Measurements from ENCODE around the gene COL16A1. TPM values are rescaled to one million over a fixed set of nuclear protein-coding genes. Genes with fewer than 3 reads are reported as not detected.
A peak's percentile ranks its signal among the peaks of the same experiment; 100 is the strongest.
"Not testable (repeated sequence)": the region's sequence is repeated elsewhere in the genome, so short reads cannot be mapped to it uniquely, and the experiment has no call there.

COL16A1 gene
- polyA plus RNA-seq, 3 donors = 50.2 to 59.0 (median 56.5) TPM

DNA sequence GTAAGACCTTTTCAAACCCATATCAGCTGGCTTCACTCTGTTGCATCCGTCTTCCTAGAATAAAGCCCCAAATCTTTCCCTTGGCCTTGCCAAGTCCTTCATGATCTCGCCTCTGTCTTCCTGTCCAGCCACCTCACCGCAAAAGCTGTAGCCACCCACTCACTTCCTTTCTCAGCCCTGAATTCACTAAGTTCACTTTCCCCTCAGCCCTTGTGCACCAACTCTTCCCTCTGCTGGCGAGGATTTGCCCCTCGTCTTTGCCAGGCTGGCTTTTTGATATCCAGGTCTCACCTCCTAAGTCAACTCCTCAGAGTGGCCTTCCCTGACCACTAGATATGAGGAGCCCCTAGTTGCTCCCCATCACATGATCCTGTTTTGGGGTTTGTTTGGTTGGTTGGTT is 3.9 kb upstream of the COL16A1 start:
- DNase-seq = no peak

- DNase-seq = not testable (repeated sequence)
These were observed 3.3 kb upstream of the COL16A1 start for GRCh38 chr1:31707059-31707600.

GRCh38 chr1:31706384-31707058 is 2.7 kb upstream of the COL16A1 start:
- no peak for DNase-seq

GRCh38 chr1:31705080-31705866 is 1.5 kb upstream of the COL16A1 start:
- peak; percentile 56 for DNase-seq

- peak; percentile 28 for DNase-seq
These were observed 658 bp upstream of the COL16A1 start for GRCh38 chr1:31704271-31705079.

DNA sequence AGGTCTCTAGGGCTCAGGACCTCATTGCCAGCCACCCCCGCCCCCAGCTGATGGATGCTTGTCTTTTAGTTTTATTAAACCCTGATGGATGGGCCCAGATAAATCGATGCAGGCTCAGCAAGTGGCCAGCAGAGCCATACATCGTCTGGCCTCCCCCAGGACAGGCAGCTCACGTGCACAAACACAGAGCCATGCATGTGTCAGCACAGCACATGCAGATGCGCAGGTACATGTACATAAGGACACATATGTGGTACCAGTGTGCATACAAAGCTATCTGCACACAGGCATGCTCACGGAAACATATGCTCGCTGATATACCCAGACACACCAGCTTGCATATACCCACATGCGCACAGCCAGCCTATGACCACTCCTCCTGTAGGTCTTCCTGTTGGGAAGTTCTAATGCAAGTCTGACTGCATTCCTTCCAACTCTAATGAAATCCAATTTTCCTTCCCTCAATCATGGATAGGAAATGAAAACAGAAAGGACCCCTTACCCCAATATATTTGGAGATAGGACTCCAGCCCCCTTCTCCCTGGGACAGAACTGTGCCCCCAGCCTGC is 897 bp downstream of the COL16A1 start:
- no peak for DNase-seq

- DNase-seq = peak; percentile 62
These were observed 2.6 kb downstream of the COL16A1 start for GRCh38 chr1:31701091-31701736.

DNA sequence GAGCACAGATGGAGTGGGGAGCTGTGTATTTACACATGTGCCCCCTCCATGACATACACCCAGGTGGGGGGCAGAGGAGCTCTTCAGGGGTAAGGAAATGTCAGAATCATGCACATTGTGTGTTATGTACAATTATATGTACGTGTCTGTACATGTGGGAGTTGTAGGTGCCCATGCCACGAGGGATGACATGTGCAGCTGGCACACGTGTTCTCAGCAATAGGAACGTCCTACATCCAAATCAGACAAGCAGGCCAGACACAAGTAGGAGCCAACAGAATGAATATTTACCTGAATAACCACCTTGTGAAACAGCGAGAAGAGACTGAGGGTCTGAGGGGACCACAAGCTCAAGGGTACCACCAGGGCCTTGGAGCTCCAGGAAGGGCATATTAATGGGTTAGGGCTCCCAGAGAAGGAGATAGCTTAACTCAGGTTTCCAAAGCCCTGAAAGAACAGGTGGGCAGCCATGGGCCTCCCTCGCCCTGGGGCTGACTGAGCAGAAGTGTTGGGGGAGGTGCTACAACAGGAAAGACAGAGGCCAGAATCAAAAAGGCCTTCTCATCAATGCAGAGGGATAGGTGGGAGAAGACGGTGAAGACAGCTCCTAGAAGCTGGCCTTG is 3.2 kb downstream of the COL16A1 start:
- DNase-seq = no peak

DNA sequence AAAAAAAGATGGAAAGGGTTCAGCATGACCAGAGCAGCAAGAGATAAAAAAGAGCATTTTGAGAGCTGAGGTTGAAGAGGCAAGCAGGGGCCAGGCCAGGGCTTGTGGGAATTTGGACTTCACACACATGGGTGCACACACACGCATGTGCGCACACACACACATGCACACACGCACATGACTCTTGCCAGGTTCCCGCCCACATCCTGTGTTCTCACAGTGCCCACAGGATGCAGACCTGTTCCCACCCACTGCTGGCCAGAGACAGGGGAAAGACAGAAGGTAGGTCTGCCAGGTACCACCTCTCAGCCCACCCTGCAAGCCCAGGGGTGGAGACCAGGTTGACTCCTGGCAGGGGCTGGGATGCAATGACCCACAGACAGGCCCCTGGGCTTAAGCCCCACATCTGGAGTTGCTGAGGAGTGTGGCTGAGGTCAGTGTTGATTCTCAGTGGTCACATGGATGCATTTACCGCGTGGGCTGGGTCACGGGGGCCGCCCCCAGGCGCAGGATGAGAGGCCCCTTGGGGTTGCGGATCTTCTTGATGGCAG is 4.4 kb downstream of the COL16A1 start:
- DNase-seq = no peak

DNA sequence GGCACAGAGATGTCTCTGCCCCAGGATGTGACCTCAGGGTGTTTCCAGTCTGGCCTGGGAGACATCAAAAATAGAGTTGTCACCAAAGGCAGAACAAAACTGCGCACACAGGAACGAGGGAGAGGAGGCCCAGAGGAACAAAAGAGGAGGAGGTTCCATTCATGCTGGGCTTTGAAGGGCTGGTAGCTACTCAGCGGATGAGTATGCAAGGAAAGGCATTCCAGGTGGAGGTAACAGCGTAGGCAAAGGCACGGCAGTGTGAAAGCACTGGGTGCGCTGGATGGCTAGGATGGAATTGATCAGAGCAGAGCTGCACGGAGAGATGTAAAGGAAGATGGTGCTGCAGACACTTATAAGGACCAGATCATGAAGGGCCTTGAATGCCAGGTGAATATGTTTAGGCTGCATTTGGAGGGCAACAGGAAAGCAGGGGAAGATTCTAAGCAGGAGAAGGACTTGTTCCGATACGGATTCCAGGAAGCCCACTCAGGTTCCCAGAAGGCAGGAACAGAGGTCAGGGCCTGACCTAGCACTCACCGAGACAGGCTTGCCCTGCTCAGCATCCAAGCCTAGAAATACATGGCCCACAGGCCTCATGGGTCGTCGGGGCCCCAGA is 6.3 kb downstream of the COL16A1 start:
- no peak for DNase-seq

DNA sequence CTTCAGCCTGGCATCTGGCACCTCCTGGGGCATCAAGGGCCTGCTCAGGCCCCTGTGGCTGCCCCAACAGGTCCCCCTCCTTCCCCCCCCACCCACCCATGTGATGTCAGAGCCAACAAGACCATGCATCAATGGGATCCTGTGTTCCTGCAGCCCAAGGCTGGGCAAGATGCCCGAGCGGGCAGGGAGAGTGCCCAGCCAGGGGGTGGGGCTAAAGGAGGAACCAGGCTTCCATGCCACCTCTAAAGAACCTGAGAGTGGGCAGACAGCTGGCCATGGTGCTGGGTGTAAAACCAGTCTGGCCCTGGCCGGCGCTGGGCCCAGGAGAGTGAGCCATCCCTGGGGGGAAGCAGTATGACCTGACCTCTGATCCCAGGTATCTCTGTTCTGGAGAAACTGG is 7.6 kb downstream of the COL16A1 start:
- DNase-seq = no peak

DNA sequence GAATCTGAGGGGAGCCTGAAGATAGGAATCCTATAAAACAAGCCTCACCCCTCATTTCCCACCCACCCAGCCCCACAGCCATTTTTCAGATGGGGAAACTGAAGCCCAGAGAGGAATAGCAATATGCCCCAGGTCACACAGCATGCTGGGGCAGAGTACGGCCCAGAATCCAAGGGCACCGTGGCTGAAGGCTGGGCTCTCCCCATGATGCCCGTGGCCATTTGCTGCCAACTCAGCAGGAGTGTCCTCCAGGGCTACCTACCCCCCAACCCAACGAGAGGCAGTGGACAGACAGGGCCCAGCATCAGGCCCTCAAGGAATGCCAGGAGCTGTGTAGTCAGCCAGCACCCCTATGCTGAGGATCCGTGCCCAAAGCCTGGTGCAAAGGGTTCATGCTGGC is 8.5 kb downstream of the COL16A1 start:
- DNase-seq = no peak

DNA sequence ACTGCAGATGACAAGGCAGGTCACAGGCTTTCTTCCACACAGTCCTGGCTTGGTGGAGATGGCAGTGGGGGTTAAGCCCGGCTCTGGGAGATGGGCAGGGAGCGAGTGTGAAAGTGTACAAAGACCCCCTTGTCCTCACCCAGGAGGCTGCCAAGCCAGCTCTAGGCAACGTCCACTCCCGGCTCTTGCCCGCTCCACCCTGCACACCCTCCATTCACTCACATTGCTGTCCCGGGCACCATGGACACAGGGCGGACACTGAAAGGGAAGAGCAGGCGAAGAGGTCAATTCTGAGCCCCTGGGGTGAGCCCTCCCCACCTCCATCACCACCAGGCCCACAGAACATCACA is 8.9 kb downstream of the COL16A1 start:
- DNase-seq = no peak

DNA sequence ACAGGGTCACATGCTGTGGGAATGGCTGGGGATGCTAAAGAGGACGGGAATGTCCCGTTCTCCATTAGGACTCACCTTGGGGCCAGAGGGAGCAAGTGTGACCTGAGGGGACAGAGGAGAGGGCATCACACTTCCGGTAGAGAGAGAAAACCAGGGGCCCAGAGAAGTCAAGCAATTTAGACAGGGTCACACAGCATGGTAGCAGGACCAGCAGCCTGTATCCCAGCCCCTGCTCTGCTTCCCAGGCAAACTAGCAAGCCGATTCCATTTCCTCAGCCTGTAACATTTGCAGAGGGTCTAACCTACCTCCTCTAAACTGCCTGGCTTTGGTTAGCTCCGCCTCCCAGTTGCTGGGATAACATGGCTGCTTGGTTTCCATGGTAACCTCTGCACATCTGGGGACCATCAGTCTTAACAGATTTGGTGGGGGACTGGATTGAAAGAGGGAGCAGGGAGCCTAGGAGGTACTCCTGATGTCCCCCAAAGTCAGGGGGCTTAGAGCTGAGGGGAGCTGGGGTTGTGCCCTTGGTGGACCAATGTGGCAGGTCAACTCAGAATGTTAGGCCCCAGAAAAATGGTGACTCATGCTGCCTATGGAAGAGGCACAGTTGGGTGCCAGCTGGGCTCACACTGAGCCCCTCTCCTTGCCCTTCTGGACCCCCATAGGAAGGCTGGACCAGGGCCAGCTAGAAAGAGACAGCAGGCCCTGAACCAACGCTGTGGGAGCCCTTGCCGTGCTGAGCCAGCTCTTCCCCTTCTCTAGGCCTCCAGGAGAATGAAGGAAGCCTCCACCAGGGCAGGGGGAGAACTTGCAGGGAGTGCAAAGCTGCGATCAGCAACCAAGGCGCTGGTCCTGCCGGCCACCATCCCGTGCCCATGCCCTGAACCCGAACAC is 9.5 kb downstream of the COL16A1 start:
- DNase-seq = no peak

DNA sequence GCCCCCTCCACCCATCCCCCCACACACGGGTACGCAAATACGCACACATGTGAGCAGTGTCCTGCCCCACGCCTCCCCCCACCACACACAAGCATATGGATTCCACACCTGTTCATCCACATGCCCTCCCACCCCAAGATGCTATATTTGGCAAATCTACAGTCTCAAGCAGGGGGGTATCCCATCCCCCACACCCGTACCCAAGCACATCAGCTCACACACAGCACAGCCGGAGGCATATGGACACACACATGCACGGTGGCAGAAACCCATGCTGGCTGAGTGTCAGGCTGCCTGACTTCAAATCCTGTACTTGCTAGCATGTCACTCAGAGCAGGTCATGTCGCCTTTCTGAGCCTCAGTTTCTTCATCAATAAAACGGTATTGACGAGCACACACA is 10.6 kb downstream of the COL16A1 start:
- DNase-seq = no peak

DNA sequence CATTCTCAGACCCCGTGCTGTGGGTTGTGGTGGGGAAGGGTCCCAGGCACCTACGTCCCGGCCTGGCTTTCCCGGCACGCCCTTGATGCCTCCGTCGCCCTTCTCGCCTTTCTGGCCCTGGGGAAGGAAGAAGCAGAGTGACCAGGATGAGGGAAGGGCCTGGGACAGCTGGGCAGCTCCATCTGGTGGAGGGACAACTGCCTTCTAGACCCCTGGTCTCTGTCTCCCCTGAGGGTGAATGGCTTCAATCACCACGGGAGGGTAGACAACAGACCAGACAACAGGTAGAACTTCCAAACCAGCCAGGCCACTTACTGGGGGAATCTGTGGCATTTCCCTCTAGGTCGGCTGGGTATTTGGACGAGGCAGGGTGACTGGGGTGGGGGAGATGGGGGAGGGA is 11.9 kb downstream of the COL16A1 start:
- DNase-seq = no peak

DNA sequence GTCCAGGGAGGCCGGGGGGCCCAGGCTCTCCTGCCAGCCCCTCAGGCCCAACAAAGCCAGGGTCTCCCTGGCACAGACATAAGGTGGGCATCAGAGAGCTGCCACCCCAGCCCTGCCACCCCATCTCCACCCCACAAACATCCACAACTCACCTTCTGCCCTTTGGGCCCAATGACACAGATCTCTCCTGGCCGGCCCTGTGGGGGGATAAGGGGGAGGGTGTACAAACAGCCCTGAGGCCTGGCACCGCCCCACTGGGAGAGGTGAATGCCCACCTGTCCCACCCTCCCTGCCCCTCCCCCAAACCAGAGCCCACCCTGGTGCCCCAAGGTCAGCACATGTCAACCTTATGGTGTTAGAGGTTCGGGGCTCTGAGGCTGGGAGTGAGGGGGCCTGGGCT is 12.4 kb downstream of the COL16A1 start:
- DNase-seq = no peak

DNA sequence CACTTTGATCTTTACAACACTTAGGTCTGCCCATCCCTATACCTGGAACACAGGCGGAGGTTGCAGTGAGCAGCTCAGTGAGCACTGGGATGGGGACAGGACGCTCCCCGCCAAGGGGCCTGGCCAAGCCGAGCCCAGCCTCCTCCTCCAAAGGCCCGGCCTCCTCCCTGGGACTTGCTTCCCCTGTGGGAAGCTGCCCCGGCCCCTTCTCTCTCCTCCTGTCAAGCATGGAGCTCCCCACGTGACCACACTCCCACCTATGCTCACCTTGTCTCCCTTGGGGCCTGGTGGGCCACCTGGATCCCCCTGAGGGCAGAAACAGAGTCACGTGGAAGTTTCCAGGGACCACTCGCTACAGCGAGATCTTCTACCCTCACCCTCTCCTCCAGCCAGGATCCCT is 12.9 kb downstream of the COL16A1 start:
- no peak for DNase-seq

DNA sequence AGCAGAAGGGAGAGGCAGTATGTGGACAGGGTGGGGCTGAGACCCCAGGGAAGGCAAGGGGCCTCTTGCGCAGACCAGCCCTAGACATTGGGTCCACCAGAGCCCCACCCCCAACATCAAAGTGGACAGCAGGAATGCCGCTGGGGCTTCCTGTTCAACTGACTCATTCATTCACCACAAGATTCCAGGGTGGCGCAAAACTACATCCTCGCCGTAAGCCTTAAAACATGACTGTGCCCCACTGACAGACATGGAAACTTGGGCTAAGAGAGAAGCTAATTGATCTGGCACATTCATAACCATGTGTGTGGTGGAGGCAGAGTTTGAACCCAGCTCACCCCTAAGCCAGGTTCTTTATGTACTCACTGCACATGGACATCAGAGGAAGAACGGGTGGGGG is 14.0 kb downstream of the COL16A1 start:
- no peak for DNase-seq

Data from renal pelvis (tissue), 4 donors.